ENCODE data around the gene NPAS3.

NPAS3 gene

DNA sequence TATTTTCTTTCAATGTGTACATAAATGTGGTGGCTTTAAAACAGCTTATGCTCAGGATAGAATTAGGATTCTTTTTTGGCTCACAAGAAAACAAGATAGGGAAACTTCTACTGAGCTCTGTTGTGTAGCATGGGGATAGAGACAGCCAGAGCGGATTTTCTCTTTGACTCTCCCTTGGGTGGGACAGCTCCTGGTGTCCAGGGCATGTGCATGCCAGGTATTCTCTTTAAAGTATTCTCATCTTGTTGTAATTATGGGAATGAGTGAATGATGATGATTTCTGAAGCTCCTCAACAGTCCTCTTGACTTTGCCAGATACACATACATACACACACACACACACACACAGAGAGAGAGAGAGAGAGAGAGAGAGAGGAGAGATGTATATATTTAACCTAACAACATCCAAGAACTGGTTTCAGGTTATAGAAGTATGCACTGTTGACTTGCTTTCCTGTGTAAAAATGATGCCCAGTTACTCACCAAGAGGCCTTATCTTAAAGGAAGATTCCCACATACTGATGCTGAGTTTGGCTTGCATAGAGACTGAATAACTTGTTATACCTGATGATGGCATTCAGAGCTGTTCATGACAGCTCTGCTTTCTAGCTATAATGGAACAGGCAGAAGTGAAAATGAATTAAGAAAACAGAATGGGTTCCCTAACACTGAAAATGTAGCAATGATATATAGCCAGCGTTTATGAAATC lies 624.7 kb downstream of the NPAS3 start:
- no peak for DNase-seq (ENCODE audit: extremely low spot score)
- TF ChIP-seq, protein P1, sequence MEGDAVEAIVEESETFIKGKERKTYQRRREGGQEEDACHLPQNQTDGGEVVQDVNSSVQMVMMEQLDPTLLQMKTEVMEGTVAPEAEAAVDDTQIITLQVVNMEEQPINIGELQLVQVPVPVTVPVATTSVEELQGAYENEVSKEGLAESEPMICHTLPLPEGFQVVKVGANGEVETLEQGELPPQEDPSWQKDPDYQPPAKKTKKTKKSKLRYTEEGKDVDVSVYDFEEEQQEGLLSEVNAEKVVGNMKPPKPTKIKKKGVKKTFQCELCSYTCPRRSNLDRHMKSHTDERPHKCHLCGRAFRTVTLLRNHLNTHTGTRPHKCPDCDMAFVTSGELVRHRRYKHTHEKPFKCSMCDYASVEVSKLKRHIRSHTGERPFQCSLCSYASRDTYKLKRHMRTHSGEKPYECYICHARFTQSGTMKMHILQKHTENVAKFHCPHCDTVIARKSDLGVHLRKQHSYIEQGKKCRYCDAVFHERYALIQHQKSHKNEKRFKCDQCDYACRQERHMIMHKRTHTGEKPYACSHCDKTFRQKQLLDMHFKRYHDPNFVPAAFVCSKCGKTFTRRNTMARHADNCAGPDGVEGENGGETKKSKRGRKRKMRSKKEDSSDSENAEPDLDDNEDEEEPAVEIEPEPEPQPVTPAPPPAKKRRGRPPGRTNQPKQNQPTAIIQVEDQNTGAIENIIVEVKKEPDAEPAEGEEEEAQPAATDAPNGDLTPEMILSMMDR (IDR thresholded peaks at IDR 0.05; ENCODE audit: control extremely low read depth, extremely low read depth, low read depth, missing control alignments): no peak
- ChIA-PET POLR2A (no interaction called here), CTCF (interaction anchor here (2.3 kb wide), 1 partner anchor 11 kb away, joined by 5 read pairs; no protein-coding TSS in a partner anchor)

DNA sequence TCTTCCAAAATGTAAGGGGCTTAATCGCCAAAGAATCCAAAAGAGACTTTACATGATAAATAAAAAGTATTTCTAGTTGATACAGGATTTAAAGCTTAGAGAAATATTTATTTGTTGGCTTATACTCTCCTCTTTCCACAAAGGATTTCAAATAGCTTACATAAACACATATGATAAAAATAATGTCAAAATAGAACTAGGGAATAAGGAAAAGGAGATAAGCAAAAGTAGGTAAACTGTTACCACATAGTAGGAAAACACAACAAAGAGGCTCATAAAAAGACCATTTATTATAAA lies 625.2 kb downstream of the NPAS3 start:
- no peak for DNase-seq (ENCODE audit: extremely low spot score)
- CTCF ChIA-PET: interaction anchor here (2.3 kb wide), 1 partner anchor 12 kb away, joined by 5 read pairs; no protein-coding TSS in a partner anchor
- POLR2A ChIA-PET: no interaction called here
- TF ChIP-seq, protein P1 (IDR thresholded peaks at IDR 0.05; ENCODE audit: control extremely low read depth, extremely low read depth, low read depth, missing control alignments): no peak

DNA sequence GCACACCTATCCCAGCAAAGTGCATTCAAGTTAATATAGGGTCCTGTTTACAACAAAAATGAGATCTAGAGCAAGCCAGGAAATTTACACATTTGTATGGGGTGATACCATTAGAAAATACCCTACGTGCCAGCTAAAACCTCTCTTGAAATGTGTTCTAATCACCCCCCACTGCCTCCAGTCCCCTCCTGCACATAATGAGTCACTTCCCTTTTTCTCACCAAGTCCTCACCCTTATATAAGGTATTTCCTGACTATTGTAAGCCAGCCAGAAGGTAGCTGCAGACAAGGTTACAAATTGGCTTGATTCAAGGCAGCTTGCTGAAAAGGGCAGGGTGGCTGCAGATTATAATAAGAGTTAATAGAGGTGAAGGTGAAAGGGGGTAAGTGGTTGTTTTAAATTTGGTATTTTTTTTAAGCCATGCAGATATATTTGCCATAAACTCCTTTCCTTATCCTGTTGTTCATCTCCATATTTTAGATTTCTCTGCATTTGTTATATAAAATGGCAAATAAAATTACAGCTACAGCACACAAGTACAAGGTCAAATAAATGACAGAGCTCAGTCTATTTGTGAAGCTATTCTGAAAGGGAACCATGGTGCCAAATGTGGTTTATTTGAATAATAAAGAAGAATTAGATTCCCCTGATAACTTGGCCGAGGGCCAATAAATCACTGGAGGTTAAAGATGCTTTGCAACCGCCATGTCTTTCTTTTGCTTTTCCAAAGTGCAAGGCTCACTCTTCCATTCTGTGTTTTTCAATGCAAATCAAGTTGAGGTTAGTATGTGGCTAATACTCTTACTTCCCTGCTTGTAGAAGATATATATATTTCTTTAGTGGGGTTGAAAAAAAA lies 626.3 kb downstream of the NPAS3 start:
- TF ChIP-seq, protein P1 (IDR thresholded peaks at IDR 0.05; ENCODE audit: control extremely low read depth, extremely low read depth, low read depth, missing control alignments): no peak
- peak; percentile 18 for DNase-seq (ENCODE audit: extremely low spot score)
- CTCF ChIA-PET: interaction anchor here (1.3 kb wide), 1 partner anchor 10 kb away, joined by 4 read pairs; no protein-coding TSS in a partner anchor
- POLR2A ChIA-PET: no interaction called here

DNA sequence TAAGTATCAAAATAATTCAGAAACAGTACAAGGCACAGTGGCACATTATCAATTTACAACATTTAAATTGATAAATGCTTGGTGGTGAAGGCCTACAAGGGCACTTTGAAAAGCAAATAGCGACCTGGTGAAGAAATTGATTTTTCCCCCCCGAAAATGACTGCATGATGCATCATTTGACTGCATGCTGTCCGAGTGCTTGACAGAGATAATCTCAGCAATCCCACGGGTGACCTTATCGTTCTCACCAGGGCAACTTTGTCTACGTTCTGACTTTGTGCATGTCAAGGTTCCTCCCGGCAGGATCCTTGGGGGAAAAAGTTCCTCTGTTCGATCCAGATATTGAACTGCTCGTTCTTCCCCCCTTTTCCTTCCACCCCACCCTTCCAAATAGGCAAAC lies 627.4 kb downstream of the NPAS3 start:
- TF ChIP-seq, protein P1 (IDR thresholded peaks at IDR 0.05; ENCODE audit: control extremely low read depth, extremely low read depth, low read depth, missing control alignments): no peak
- DNase-seq (ENCODE audit: extremely low spot score): no peak
- ChIA-PET POLR2A (no interaction called here), CTCF (interaction anchor here (1.3 kb wide), 1 partner anchor 9 kb away, joined by 4 read pairs; no protein-coding TSS in a partner anchor)

DNA sequence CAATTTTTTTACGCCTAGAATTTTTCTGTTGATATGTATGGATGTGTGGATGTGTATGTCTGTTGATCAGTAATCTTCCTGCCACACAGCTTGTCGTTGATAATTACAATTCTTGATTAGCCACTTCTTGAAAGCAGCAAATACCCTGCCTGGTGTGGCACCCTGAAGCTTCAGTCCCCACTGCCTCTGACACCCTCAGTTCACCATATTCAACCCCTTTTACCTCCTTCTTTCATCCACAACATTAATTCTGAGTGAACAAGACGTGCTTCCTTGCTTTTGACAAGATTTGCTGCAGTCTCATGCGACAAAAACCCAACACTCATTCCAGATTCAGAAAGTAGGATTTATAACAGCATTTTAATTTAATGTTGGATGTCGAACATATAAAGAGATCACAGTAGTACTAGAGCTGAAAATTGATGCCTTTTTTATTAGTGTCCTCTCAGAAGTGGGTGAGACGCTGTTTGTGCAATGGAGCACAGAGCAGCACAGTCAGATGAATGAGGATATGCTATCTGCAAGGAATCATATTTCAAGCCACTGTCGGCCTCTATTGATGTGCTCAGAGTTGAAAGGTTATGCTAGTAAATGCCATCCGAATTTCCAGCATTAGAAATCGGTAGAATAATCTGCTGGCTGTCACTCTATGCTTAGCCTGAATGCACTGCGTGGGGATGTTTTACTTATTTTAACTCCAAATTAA lies 628.5 kb downstream of the NPAS3 start:
- no peak for DNase-seq (ENCODE audit: extremely low spot score)
- ChIA-PET POLR2A (no interaction called here), CTCF (no interaction called here)
- TF ChIP-seq, protein P1 (IDR thresholded peaks at IDR 0.05; ENCODE audit: control extremely low read depth, extremely low read depth, low read depth, missing control alignments): no peak

DNA sequence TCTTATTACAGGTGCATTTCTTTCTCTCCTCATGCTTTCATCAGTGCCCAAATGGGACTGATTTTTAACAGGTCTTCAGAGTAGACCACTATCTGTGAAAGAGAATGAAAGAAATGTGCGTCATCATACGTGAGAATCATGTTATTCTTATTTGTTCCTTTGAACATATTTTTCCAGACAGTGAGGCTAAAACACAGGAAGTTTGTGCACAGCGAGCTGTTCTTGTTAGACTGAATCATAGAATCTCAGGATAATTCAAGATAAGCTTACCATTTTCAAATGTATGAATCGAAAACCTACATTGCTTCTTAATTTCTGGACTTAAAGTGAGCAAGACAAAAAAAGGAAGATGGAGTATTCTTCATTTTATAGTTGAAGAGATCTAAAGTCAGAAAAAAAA lies 629.1 kb downstream of the NPAS3 start:
- TF ChIP-seq, protein P1 (IDR thresholded peaks at IDR 0.05; ENCODE audit: control extremely low read depth, extremely low read depth, low read depth, missing control alignments): no peak
- ChIA-PET POLR2A (no interaction called here), CTCF (no interaction called here)
- DNase-seq (ENCODE audit: extremely low spot score): no peak
